HG02938 (cell line): Measurements from ENCODE around the gene PERM1.
"Not testable (repeated sequence)": the region's sequence is repeated elsewhere in the genome, so short reads cannot be mapped to it uniquely, and the experiment has no call there.

Experiments used
- ATAC-seq: cut with Tn5 transposase; IDR thresholded peaks from one replicate; pipeline ENCODE4 v1.9.1; 2021; ENCODE audit warnings: mild to moderate bottlenecking, moderate library complexity; ENCODE audit not compliant: unreplicated experiment

The PERM1 gene, protein sequence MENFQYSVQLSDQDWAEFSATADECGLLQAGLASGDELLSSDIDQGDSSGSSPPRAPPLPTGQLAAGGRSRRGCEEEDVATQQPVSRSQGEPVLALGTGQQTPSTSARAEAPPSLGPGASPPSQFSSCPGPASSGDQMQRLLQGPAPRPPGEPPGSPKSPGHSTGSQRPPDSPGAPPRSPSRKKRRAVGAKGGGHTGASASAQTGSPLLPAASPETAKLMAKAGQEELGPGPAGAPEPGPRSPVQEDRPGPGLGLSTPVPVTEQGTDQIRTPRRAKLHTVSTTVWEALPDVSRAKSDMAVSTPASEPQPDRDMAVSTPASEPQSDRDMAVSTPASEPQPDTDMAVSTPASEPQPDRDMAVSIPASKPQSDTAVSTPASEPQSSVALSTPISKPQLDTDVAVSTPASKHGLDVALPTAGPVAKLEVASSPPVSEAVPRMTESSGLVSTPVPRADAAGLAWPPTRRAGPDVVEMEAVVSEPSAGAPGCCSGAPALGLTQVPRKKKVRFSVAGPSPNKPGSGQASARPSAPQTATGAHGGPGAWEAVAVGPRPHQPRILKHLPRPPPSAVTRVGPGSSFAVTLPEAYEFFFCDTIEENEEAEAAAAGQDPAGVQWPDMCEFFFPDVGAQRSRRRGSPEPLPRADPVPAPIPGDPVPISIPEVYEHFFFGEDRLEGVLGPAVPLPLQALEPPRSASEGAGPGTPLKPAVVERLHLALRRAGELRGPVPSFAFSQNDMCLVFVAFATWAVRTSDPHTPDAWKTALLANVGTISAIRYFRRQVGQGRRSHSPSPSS

GRCh38 chr1:981955-982558, at the start of gene PERM1:
Gene PERM1 (minus strand): TSS chr1:982093. CDS start chr1:981029, 1,064 bp downstream.
- no peak for ATAC-seq

DNA sequence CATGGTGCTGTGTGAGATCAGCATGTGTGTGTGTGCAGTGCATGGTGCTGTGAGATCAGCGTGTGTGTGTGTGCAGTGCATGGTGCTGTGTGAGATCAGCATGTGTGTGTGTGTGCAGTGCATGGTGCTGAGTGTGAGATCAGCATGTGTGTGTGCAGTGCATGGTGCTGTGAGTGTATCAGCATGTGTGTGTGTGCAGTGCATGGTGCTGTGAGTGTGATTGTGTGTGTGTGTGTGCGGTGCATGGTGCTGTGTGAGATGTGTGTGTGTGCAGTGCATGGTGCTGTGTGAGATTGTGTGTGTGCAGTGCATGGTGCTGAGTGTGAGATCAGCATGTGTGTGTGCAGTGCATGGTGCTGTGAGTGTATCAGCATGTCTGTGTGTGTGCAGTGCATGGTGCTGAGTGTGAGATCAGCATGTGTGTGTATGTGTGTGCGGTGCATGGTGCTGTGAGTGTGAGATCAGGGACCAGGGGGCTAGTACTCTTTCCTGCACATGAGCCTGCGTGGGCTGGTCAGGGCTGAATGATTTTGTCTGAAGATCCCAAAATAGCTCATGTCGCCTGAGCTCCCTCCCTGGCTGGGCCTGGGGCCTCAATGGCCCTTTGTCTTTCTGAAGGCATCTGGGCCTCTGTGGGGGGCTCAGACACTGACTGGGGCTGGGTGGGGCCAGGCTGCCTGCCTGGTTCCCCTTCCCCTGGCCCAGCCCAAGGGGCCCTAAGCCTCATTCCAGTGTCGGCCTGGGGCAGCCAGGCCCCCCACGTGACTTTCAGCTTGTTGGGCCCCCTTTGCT, 49.2 kb upstream of the PERM1 start:
- ATAC-seq, result not testable (repeated sequence)

DNA sequence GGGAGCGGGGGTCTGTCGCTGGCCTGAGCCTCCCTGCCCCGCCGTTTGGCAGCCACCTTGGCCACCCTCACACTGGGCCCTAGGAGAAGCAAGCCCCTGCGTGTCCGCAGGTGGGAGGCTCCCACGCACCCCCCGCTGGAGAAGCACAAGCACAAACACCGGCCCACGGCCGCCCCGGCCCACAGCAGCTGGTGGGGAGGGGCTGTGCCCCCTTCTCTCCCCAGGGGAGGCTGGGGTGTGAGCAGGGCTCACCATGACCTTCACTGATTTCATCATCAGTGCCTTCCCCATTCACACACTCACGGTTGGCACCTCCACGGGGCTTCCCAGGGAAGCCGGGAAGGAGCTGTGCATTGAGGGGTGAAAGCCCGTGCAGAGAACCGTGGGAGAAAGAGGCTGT, 45.9 kb upstream of the PERM1 start:
- ATAC-seq, result no peak

DNA sequence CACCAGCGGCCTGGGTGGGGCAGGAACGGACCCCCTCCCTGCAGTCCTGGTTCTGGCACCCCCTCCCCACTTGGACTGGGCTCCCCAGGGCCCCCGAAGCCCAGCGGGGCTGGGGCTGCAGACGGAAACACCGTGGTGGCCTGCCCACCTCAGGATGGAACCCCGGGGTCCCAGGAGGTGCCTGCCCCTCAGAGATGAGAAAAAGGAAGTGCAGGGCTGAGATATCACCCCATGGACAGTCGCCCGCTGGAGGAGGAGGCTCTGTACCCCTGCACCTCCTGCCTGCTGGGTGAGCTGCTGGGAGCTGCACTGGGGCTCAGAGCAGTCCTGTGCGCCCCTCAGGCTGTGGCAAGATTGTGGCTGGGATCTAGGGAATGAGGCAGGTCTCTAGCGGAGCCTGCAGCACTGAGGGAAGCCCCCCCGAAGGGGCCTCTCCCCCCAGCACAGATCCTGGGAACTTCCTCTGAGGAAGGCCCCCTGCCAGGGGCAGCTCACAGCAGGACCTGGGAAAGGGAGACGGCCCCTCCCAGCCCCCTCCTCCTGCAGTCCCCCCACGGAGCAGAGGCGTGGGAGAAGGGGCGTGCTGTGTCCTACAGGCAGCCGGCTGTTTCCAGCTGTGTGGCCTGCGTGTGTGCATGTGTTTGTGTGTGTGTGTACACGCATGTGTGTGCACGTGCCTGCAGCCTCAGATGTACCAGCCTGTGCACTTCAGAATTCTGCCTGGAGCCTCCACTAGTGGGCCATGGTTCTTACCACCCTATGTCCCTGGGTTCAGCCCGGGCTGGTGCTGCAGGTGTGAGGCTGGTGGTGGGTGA, 44.9 kb upstream of the PERM1 start:
- no peak for ATAC-seq

GRCh38 chr1:1025730-1026129, 43.8 kb upstream of the PERM1 start:
- ATAC-seq, result no peak

- ATAC-seq, result no peak
Measured at GRCh38 chr1:1024771-1025699, 43.1 kb upstream of the PERM1 start.

GRCh38 chr1:1024149-1024770, 42.4 kb upstream of the PERM1 start:
- ATAC-seq, result no peak

- no peak for ATAC-seq
Measured at GRCh38 chr1:1023700-1024099, 41.8 kb upstream of the PERM1 start.

DNA sequence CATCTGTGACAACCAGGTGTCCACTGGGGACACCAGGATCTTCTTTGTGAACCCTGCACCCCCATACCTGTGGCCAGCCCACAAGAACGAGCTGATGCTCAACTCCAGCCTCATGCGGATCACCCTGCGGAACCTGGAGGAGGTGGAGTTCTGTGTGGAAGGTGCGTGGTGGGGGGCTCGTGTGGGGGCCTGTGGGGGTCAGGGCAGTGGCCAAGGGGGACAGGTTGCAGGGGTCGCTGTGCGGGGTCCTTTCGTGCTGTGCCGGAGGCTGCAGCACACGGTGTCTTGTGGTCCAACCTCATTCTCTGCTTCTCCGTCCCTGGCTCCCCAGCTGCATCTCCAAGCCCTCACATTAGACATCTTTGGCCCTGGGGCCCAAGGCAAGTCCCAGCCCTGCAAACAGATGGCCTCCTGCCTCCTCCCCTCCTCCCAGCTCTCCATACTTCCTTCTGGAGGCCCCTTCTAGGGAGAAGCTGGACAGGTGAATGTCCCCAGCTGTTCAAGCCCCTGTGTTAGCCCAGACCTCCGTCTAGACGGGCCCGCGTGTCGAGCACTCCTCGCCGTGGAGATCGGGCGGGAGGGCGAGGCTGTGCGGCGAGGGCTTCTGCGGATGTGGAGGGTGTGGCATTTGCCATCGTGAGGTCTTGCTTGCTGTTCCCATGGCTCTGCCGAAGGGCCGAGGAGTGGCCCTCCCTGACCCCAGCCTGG, 40.6 kb upstream of the PERM1 start:
- ATAC-seq, result no peak

DNA sequence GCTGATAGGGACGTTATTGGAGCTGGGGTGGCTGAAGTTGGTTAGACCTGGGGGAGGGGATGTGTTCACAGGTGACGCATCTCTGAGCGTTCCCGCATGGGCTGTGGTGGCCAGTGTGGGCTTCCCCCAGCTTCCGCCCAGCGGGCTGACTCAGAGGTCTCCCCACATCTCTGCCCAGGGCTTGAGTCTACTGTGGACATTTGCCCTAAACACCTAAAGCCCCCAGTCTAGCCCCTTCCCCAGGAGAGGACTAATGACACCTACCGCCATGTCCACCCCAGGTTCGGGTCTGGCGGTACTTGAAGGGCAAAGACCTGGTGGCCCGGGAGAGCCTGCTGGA, 40.0 kb upstream of the PERM1 start:
- ATAC-seq, result no peak

DNA sequence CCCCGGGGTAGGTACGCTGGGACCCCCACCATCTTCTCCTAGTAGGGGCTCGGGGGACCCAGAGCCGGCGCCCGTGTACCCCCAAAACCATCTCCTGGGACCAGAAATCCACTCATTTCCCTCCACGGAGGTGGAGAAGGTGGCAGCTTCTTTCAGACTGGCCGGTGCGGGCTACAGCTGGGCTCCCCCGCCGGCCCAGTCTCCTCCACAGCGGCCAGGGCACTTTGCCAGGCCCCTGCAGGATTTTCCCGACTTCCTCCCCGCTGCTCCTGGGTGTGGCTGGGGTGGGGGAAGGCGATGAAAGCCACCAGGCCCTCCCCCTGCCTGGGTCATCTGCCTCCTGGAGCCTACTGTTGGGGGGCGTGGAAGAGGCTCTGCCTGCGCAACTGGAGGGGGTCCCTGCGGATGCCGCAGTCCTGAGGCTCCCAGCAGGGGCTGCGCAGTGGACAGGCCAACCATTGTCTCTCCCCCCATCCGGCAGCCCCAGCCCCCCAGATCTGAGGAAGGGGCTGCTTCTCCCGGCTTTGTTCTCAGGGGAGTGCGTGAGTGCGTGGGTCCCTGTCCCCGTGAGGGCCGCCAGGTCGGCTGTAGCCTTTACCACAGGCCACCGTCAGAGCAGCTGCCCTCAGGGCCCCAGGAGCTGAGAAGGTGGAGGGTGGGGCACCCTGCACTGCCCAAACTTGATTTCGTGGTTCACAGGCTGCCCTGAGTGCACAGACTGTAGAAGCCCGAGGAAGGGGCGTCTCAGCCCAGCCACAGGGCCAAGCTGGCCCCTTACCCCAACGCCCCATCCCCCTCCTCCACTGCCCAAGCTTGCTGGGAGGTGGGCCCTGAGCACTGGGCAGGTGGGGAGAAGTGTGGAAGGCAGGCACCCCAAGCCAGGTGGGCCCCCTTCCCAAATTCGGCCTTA, 39.4 kb upstream of the PERM1 start:
- ATAC-seq, result no peak

DNA sequence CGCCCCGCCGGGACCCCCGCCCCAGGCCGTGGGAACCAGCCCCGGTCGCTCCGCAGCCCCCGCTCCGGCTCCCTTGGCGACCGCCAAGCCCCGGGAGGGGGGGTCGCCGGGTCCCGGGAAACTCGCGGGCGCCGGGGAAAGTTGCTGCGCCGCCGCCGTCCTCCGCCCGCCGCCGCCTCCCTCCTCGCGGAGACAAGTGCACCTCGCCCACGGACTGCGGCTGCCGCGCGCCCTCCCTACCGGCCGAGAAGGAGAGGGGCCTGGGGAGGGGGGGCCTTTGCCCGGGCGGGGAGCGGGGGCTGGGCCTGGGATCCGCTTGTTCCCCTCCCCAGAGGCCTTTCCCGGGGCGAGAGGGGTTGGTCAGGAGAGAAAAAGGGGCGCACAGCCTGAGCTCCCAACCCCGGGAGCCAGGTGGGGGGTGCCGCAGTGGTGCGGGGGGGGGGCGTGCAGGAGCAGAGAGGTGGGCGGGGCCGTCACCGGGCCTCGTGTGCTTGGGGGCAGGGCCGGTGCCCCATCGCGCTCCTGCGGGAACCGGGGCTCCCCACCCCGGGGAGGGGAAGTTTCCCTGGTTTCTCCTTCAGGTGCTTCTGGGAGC, 38.6 kb upstream of the PERM1 start:
- ATAC-seq, result peak; percentile 14

GRCh38 chr1:1020000-1020404, 38.1 kb upstream of the PERM1 start, which contains the start of gene AGRN:
Gene AGRN (plus strand): TSS chr1:1020120. CDS start chr1:1020173, 53 bp downstream.
- peak; percentile 17 for ATAC-seq

DNA sequence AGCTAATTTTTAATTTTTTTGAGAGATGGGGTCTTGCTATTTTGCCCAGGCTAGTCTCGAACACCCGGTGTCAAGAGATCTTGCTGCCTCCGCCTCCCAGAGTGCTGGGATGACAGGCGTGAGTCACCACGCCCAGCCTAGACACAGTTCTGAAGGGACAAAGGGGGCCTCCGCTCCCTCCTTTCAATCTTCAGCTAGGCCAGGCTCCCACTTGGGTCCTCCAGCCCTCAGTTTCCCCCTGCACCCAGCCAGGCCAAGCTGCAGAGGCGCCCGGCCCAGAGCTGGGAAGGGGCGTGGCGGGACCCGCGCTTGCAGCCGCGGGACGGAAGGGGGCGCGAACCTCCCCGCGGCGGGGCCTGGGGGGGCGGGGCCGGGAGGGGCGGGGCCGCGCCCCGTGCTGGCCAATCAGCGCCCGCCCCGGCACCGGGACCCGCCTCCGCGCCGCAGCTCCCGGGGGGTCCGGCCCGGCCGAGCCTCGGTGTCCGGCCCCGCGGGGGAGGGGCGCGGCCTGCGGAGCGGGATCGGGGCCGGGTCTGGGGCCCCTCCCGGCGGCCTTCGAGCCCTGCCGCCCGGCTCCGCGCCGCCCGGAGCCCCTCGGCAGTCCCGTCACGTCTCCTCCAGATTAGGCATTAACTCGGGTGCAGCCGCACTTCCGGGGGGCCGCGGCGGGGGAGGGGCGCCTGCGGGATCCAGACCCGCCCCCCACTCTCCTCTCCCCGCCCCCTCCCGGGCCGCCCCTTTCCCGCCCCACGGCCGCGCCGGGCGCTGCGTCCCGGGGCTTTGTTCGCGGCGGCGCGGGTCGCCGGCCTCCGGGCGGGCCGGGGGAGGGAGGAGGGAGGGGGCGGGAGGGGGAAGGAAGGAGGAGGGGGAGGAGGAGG, 37.5 kb upstream of the PERM1 start:
- peak; percentile 44 for ATAC-seq

GRCh38 chr1:1018321-1018685, 36.4 kb upstream of the PERM1 start:
- ATAC-seq, result not testable (repeated sequence)
